Left forelimb (tissue), 1 donor: ENCODE data around the gene EGR1.

ENCODE experiments used
- DNase-seq: peaks from one replicate; pipeline ENCODE4 v3.0.0-alpha.2; 2018; ENCODE audit warnings: low spot score

The EGR1 gene

GRCh38 chr5:138453590-138453989, 11.7 kb upstream of the EGR1 start:
- peak; percentile 55 for DNase-seq

- peak; percentile 49 for DNase-seq
These were observed 11.2 kb upstream of the EGR1 start for GRCh38 chr5:138454121-138454520.

- DNase-seq: peak; percentile 55
These were observed 9.9 kb upstream of the EGR1 start for GRCh38 chr5:138455232-138455930.

- no peak for DNase-seq
These were observed 7.6 kb upstream of the EGR1 start for GRCh38 chr5:138457531-138458275.

- DNase-seq: no peak
These were observed 6.9 kb upstream of the EGR1 start for GRCh38 chr5:138458384-138458783.

GRCh38 chr5:138458856-138459255, 6.4 kb upstream of the EGR1 start:
- no peak for DNase-seq

GRCh38 chr5:138459311-138459933, 5.9 kb upstream of the EGR1 start:
- no peak for DNase-seq

- no peak for DNase-seq
These were observed 5.1 kb upstream of the EGR1 start for GRCh38 chr5:138460032-138460693.

- DNase-seq: no peak
These were observed 3.7 kb upstream of the EGR1 start for GRCh38 chr5:138461343-138462125.

GRCh38 chr5:138463419-138464007, 1.8 kb upstream of the EGR1 start:
- no peak for DNase-seq

GRCh38 chr5:138464008-138464387, 1.3 kb upstream of the EGR1 start:
- peak; percentile 99 for DNase-seq

GRCh38 chr5:138464388-138465260, 655 bp upstream of the EGR1 start:
- DNase-seq: peak; percentile 98

GRCh38 chr5:138466125-138466899, 1.0 kb downstream of the EGR1 start:
- DNase-seq: no peak

GRCh38 chr5:138466900-138467710, 1.8 kb downstream of the EGR1 start:
- no peak for DNase-seq

- no peak for DNase-seq
These were observed 2.4 kb downstream of the EGR1 start for GRCh38 chr5:138467711-138468132.

- DNase-seq: no peak
These were observed 3.1 kb downstream of the EGR1 start for GRCh38 chr5:138468133-138468965.

- no peak for DNase-seq
These were observed 3.8 kb downstream of the EGR1 start for GRCh38 chr5:138468966-138469539.
